ENCODE data around the gene FANCG. TPM values are rescaled to one million over a fixed set of nuclear protein-coding genes. Genes with fewer than 3 reads are reported as not detected.

Gene FANCG
- total RNA-seq: 10 to 100 TPM; 76.8 to 83.7 TPM

GRCh38 chr9:35079426-35080341 is at the start of gene FANCG:
FANCG (minus strand) TSS chr9:35079942; CDS start chr9:35079524, 418 bp downstream.

GRCh38 chr9:35115680-35116538 is 36.2 kb upstream of the FANCG start, which contains the start of gene ATOSB:
ATOSB (minus strand) TSS chr9:35115862; CDS start chr9:35108274, 7,588 bp downstream.

GRCh38 chr9:35102769-35103659 is 23.3 kb upstream of the FANCG start, which contains the start of gene STOML2:
STOML2 (minus strand) TSS chr9:35103131; CDS start chr9:35103094, 37 bp downstream.

GRCh38 chr9:35096035-35096849 is 16.5 kb upstream of the FANCG start, which contains the start of gene PIGO:
PIGO (minus strand) TSS chr9:35096591; CDS start chr9:35095565, 1,026 bp downstream.

DNA sequence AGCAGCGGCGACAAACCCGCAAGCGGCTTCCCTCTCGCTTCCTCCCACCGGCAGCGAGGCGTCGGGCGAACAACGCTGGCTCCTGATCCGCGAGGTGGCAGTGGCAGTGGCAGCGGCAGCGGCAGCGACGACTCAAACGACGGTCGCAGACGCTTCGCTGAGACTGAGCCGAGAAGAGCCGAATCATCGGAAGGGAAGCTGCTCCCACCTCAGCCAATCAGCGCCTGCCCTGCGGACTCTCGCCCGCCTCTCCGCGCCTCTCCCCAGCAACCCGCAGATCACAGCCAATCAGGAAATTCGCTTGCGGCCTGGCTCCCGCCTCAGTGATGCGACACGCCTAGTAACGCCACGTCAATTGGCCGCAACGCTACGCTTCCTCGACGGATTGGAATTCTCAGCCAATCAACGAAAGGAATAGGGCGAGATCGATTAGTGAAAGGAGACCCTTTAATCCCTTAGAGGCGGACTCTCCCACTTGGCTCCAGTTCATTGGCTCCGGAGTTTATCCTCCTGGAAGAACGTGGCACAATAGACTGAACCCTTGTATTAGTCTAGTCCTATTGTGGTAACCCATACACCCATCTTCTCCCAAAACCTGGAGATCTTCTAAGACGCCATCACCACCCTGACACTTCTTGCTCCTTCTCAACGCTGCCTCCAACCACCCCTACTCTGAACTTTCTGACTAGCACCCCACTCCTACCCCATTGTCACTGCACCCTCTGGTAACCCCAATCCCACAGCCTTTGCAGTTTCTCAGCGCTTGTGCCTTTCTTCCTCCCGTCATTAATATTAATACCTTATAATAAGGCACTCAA is 7.1 kb downstream of the FANCG start, which contains the start of gene VCP:
Gene VCP (minus strand): TSS at position 165 of the 818 bp plus-strand sequence. CDS start 272 bp downstream, outside the sequence.

Other genes starting within 250 kb of the FANCG start
- not detected for gene PHF24, start 121.7 kb downstream of the FANCG start, total RNA-seq
- gene DNAJB5, start 90.2 kb downstream of the FANCG start, total RNA-seq: 1 to 10 TPM; 3.9 to 4.5 TPM
- gene VCP, start 7.3 kb downstream of the FANCG start, total RNA-seq: 100 to 1,000 TPM; 179 to 183 TPM
- gene PIGO, start 16.6 kb upstream of the FANCG start, total RNA-seq: 10 to 100 TPM; 23.4 to 25.4 TPM
- gene STOML2, start 23.2 kb upstream of the FANCG start, total RNA-seq: 10 to 100 TPM; 84.5 to 88.5 TPM
- gene ATOSB, start 35.9 kb upstream of the FANCG start, total RNA-seq: 10 to 100 TPM; 16.5 to 17.9 TPM
- gene UNC13B, start 82.1 kb upstream of the FANCG start, total RNA-seq: under 1 TPM; 0.36 to 0.45 TPM